Measurements from ENCODE around the gene DCC.

DNA sequence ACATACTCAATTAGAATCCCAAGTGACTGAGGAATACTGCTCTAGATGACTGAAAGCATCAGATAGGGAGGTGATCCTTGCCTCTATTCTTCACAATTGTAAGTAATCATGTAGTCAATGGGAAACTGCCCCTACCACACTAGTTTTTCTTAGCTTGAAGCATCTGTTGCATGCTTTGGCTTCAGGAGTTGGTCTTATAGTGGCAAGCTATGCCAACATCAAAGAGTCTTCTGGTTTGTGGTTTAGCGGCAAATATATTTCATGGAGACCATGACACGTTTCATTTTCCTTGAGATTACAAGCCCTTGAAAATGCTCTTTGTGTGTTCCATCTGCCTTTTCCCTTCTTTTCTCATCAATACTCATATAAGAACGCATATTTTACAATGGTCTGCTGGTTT lies 12.9 kb downstream of the DCC start:
- no peak for TF ChIP-seq CTCF (conservative IDR thresholded peaks at IDR 0.05 in 1 of 2, IDR thresholded peaks at IDR 0.05 in 1 of 2; ENCODE audit: low read depth in 1 of 2, low read length in 2 of 2)
- TF ChIP-seq EZH2 (IDR thresholded peaks at IDR 0.05; ENCODE audit: low read length, missing control alignments) = no peak

Data from fibroblast of lung (primary cell).